ENCODE results near the gene ACTG1.

DNA sequence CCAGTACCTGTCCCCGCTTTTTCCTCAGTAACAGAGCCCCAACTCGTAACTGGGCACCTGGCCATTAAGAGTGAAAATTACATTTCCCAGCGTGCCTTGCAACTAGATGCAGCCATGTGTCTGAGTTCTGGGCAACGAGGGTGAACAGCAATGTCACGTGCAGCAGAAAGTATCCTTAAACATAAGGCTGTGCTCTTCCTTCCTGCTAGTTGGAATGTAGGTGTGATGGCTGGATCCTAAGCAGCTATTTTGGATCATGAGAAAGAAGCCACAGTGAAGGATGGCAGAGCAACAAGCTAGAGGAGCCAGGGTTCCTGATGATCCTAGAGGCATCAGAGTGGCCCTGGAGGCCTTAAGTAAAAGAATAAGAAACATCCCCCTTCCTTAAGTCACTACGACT lies 36.0 kb downstream of the ACTG1 start:
- no peak for TF ChIP-seq ZC3H10 (CRISPR knock-in tag; IDR thresholded peaks at IDR 0.05)
- no peak for TF ChIP-seq GLIS3 (CRISPR knock-in tag; IDR thresholded peaks at IDR 0.05)
- TF ChIP-seq ZFP3 (CRISPR knock-in tag; IDR thresholded peaks at IDR 0.05): no peak
- TF ChIP-seq TOX (CRISPR knock-in tag; IDR thresholded peaks at IDR 0.05; ENCODE audit: borderline replicate concordance): no peak
